SKM-1 (cell line): ENCODE results near the gene CCHCR1.
"Not testable (repeated sequence)": the region's sequence is repeated elsewhere in the genome, so short reads cannot be mapped to it uniquely, and the experiment has no call there.

Source experiments
- DNase-seq: peaks from one replicate; lab custom pipeline; 2025; ENCODE audit not compliant: unreplicated experiment; lab: John Stamatoyannopoulos, UW

The CCHCR1 gene

GRCh38 chr6:31185695-31186051, 28.1 kb upstream of the CCHCR1 start:
- not testable (repeated sequence) for DNase-seq

GRCh38 chr6:31183859-31184258, 26.3 kb upstream of the CCHCR1 start:
- not testable (repeated sequence) for DNase-seq

GRCh38 chr6:31183287-31183686, 25.7 kb upstream of the CCHCR1 start:
- not testable (repeated sequence) for DNase-seq

GRCh38 chr6:31180500-31180899, 22.9 kb upstream of the CCHCR1 start:
- DNase-seq, result no peak

GRCh38 chr6:31179896-31180295, 22.3 kb upstream of the CCHCR1 start:
- no peak for DNase-seq

- no peak for DNase-seq
Observed at GRCh38 chr6:31179042-31179386, 21.4 kb upstream of the CCHCR1 start.

GRCh38 chr6:31178143-31179041, 20.8 kb upstream of the CCHCR1 start:
- no peak for DNase-seq

- DNase-seq, result no peak
Observed at GRCh38 chr6:31175971-31176370, 18.4 kb upstream of the CCHCR1 start.

GRCh38 chr6:31174378-31174777, 16.8 kb upstream of the CCHCR1 start:
- DNase-seq, result no peak

GRCh38 chr6:31173406-31173805, 15.8 kb upstream of the CCHCR1 start:
- DNase-seq, result no peak

GRCh38 chr6:31172973-31173384, 15.4 kb upstream of the CCHCR1 start:
- DNase-seq, result no peak

- DNase-seq, result no peak
Observed at GRCh38 chr6:31171931-31172905, 14.6 kb upstream of the CCHCR1 start.

- no peak for DNase-seq
Observed at GRCh38 chr6:31170987-31171671, 13.5 kb upstream of the CCHCR1 start.

- no peak for DNase-seq
Observed at GRCh38 chr6:31170600-31170881, 12.9 kb upstream of the CCHCR1 start, which contains the start of gene POU5F1. Gene POU5F1 (minus strand): TSS chr6:31170682. CDS start chr6:31170620, 62 bp downstream.

- not testable (repeated sequence) for DNase-seq
Observed at GRCh38 chr6:31169858-31170599, 12.4 kb upstream of the CCHCR1 start.

- no peak for DNase-seq
Observed at GRCh38 chr6:31169123-31169857, 11.7 kb upstream of the CCHCR1 start.

- no peak for DNase-seq
Observed at GRCh38 chr6:31168606-31169005, 11.0 kb upstream of the CCHCR1 start.

GRCh38 chr6:31165986-31166385, 8.4 kb upstream of the CCHCR1 start:
- no peak for DNase-seq

GRCh38 chr6:31165064-31165832, 7.6 kb upstream of the CCHCR1 start:
- DNase-seq, result not testable (repeated sequence)
